GM12873 (cell line): ENCODE data around the gene BBS2.

Experiments used
- CTCF ChIP-seq: IDR thresholded peaks from 2 replicates; pipeline ENCODE4 v1.5.1; 2012; ENCODE audit warnings: low read depth, mild to moderate bottlenecking, moderate library complexity, low read length, control low read depth; ENCODE audit not compliant: insufficient read depth; ENCODE audit errors: missing control alignments

Gene BBS2

GRCh38 chr16:56518425-56518824 lies 1.4 kb downstream of the BBS2 start:
- no peak for TF ChIP-seq CTCF

- no peak for TF ChIP-seq CTCF
Observed at GRCh38 chr16:56517206-56517605, 2.6 kb downstream of the BBS2 start.

GRCh38 chr16:56515665-56516064 lies 4.2 kb downstream of the BBS2 start:
- TF ChIP-seq CTCF: no peak

- TF ChIP-seq CTCF: no peak
Observed at GRCh38 chr16:56514845-56515244, 5.0 kb downstream of the BBS2 start.

GRCh38 chr16:56513972-56514371 lies 5.9 kb downstream of the BBS2 start:
- TF ChIP-seq CTCF: peak; percentile 63

GRCh38 chr16:56513091-56513490 lies 6.7 kb downstream of the BBS2 start:
- no peak for TF ChIP-seq CTCF

- no peak for TF ChIP-seq CTCF
Observed at GRCh38 chr16:56512025-56512424, 7.8 kb downstream of the BBS2 start.
